Testis (tissue), 3 donors: ENCODE measurements around the gene IL37. TPM values are rescaled to one million over a fixed set of nuclear protein-coding genes. Genes with fewer than 3 reads are reported as not detected.

Experiments
- DNase-seq: peaks from one replicate; pipeline ENCODE4 v3.0.0-alpha.2; 2019
- H3K27ac ChIP-seq, 2 donors: fragments of 200-600 bp; sonication (generic); one replicate each; pipeline ENCODE4 v1.5.1; 2019
- H3K27me3 ChIP-seq: fragments of 200-600 bp; sonication (generic); one replicate; pipeline ENCODE4 v1.5.1; 2019
- H3K36me3 ChIP-seq: fragments of 200-600 bp; sonication (generic); one replicate; pipeline ENCODE4 v1.5.1; 2017; ENCODE audit warnings: low read depth; ENCODE audit errors: missing control alignments
- H3K4me1 ChIP-seq: fragments of 200-600 bp; sonication (generic); one replicate; pipeline ENCODE4 v1.5.1; 2019
- H3K4me3 ChIP-seq, 2 donors: fragments of 200-600 bp; sonication (generic); one replicate each; pipeline ENCODE4 v1.5.1; 2017 to 2019
- H3K9me3 ChIP-seq: fragments of 200-600 bp; sonication (generic); one replicate; pipeline ENCODE4 v1.5.1; 2017
- CTCF ChIP-seq, 3 experiments: fragments of 450-650 bp in 2 of 3; fragments of 200-600 bp in 1 of 3; sonication (generic) in 1 of 3; IDR thresholded peaks; one replicate each; pipeline ENCODE4 v1.5.1; 2016 to 2019; ENCODE audit warnings: antibody characterized with exemption in 3 of 3, mild to moderate bottlenecking in 2 of 3, moderate library complexity in 1 of 3
- POLR2A ChIP-seq: fragments of 450-650 bp; IDR thresholded peaks from one replicate; pipeline ENCODE4 v1.6.1; 2017; ENCODE audit warnings: antibody characterized with exemption, mild to moderate bottlenecking, moderate library complexity
- WGBS, 2 donors: methylation state at CpG; one replicate each; pipeline ENCODE4 v1.1.5; 2018; 5-methylcytosine and 5-hydroxymethylcytosine counted together
- intact Hi-C: fragments of 100-400 bp; cut with DNase I; formaldehyde crosslinking; loops from one replicate; pipeline ENCODE4 v1.15.1; 2023; ENCODE audit warnings: low total_unique reads
- polyA plus RNA-seq: library from polyadenylated mRNA; stranded (reverse); fragments of 350-450 nt; fragmentation: Illumina TruSeq; extraction: RNeasy Lipid Tissue Mini Kit (QIAGEN cat#74804); gene quantifications from one replicate; pipeline ENCODE4 v1.2.3, GENCODE V29; 2014; ENCODE audit warnings: low read depth, low replicate concordance; ENCODE audit not compliant: insufficient read depth
- total RNA-seq, 2 donors: library from RNA; depleted of rRNA; stranded (reverse); fragments of >200 nt; gene quantifications; one replicate each; pipeline ENCODE4 v1.2.3, GENCODE V29; 2016

The IL37 gene
- total and polyA plus RNA-seq, 3 donors from 2014 or later, result 1.3 to 1.5 TPM; not detected in 1

GRCh38 chr2:112939425-112939824 lies 28.5 kb downstream of the IL37 start:
- intact Hi-C loops, result no loop called here
- Histone ChIP-seq H3K27me3 (no peaks in the 10 kb centered on the region), H3K36me3 (no peaks in the 10 kb centered on the region), H3K4me1 (no peaks in the 10 kb centered on the region), H3K27ac (no peak overlapping the region), H3K9me3 (no peaks in the 10 kb centered on the region), H3K4me3 (no peak overlapping the region)
- TF ChIP-seq POLR2A (no peak), CTCF (IDR thresholded peaks at IDR 0.05) (no peak)
- WGBS, 2 donors, result 84 to 86% methylated on average over 5 of the region's 5 CpGs
- DNase-seq, result no peak

- no peaks in the 10 kb centered on the region for H3K9me3 ChIP-seq
- DNase-seq, result no peak
- H3K27me3 ChIP-seq, result no peaks in the 10 kb centered on the region
- TF ChIP-seq POLR2A, result no peak
- TF ChIP-seq CTCF (IDR thresholded peaks at IDR 0.05), result no peak
- WGBS, 2 donors, result 66 to 73% methylated on average over 3 of the region's 3 CpGs
- intact Hi-C loops, result no loop called here
- H3K4me1 ChIP-seq, result no peaks in the 10 kb centered on the region
- H3K27ac ChIP-seq, result no peak overlapping the region
- no peaks in the 10 kb centered on the region for H3K36me3 ChIP-seq
- H3K4me3 ChIP-seq, result no peak overlapping the region
These were observed 30.1 kb downstream of the IL37 start for GRCh38 chr2:112940859-112941625.

- DNase-seq, result peak; percentile 91
- Histone ChIP-seq H3K4me3 (no peak overlapping the region), H3K4me1 (no peaks in the 10 kb centered on the region), H3K9me3 (no peaks in the 10 kb centered on the region), H3K27me3 (no peaks in the 10 kb centered on the region), H3K27ac (no peak overlapping the region), H3K36me3 (no peaks in the 10 kb centered on the region)
- 38 to 39% methylated on average over 14 of the region's 14 CpGs for WGBS, 2 donors
- intact Hi-C loops, result no loop called here
- TF ChIP-seq POLR2A, result no peak
- TF ChIP-seq CTCF (IDR thresholded peaks at IDR 0.05), result peak; percentile 45 to 62 (median 53)
These were observed 31.0 kb downstream of the IL37 start for GRCh38 chr2:112941753-112942653.

GRCh38 chr2:112942654-112943002 lies 31.7 kb downstream of the IL37 start:
- H3K4me3 ChIP-seq, result no peak overlapping the region
- no peak for DNase-seq
- WGBS, 2 donors, result 72% methylated on average over 2 of the region's 2 CpGs

More at GRCh38 chr2:112942654-112943002, 31.7 kb downstream of the IL37 start:
- H3K36me3 ChIP-seq, result no peaks in the 10 kb centered on the region
- H3K9me3 ChIP-seq, result no peaks in the 10 kb centered on the region
- no peak for TF ChIP-seq POLR2A
- no peak for TF ChIP-seq CTCF (IDR thresholded peaks at IDR 0.05)
- no peaks in the 10 kb centered on the region for H3K27me3 ChIP-seq
- intact Hi-C loops, result no loop called here
- H3K27ac ChIP-seq, result no peak overlapping the region
- no peaks in the 10 kb centered on the region for H3K4me1 ChIP-seq
